Activated T-cell treated with anti-CD3 and anti-CD28 coated beads, Interleukin-2, amount 50 U/mL, for 4 hours (primary cell): ENCODE results near the gene HEMK1. TPM values are rescaled to one million over a fixed set of nuclear protein-coding genes. Genes with fewer than 3 reads are reported as not detected.

Experiments
- ATAC-seq, 2 donors: fragments of 200-7000 bp; cut with Tn5 transposase; one replicate each; pipeline ENCODE4 v1.10.0; 2021
- DNase-seq: peaks from one replicate; pipeline ENCODE4 v3.0.0-alpha.2; 2020
- H3K27me3 Mint-ChIP-seq: one replicate; pipeline ENCODE4 v1.8.0; 2021; ENCODE audit warnings: low read depth, mixed read lengths
- H3K36me3 Mint-ChIP-seq: one replicate; pipeline ENCODE4 v1.8.0; 2022; ENCODE audit warnings: mixed read lengths; ENCODE audit not compliant: insufficient read depth
- H3K4me1 Mint-ChIP-seq: one replicate; pipeline ENCODE4 v1.8.0; 2021; ENCODE audit warnings: low read depth, mixed read lengths
- H3K4me3 Mint-ChIP-seq: one replicate; pipeline ENCODE4 v1.8.0; 2021; ENCODE audit warnings: mild to moderate bottlenecking, moderate library complexity, mixed read lengths
- H3K9me3 Mint-ChIP-seq: one replicate; pipeline ENCODE4 v1.8.0; 2021; ENCODE audit warnings: mixed read lengths
- total RNA-seq, 3 donors: library from RNA; stranded (reverse); gene quantifications; one replicate each; pipeline ENCODE4 v1.2.1, GENCODE V29; 2021

The HEMK1 gene
- total RNA-seq, 3 donors from 2014 or later = 26.8 to 31.1 (median 27.4) TPM

- Mint-ChIP-seq H3K27me3 (no peaks in the 10 kb centered on the region), H3K4me1 (peaks cover 69% of the 10 kb centered on the region), H3K9me3 (no peaks in the 10 kb centered on the region), H3K4me3 (peak overlapping the region; percentile 88), H3K36me3 (peaks cover 14% of the 10 kb centered on the region)
- no peak for DNase-seq
- ATAC-seq = no peak
These were observed 48.7 kb downstream of the HEMK1 start for GRCh38 chr3:50617911-50618481.

DNA sequence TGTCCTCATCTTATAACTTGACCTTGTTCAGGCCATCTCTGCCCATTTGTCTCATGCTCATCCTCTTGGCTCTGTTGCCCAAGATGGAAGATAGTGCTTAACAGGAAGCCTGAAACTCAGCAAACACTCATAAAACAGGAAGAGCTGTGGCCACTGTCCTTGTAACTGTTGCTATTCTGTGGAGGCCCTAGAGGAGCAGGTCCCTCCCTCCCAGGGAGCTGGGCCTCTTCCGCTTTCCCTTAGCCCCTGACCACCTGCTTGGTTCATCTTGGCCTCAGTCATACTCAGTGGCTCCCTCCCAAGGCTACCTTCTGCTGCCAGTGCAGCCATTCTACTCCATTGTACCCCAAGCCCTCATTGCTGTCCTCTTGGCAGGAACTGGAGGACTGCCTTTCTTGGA is 51.1 kb downstream of the HEMK1 start:
- H3K4me1 Mint-ChIP-seq = peaks cover 79% of the 10 kb centered on the region
- ATAC-seq (no peak), DNase-seq (no peak)
- peaks cover 20% of the 10 kb centered on the region for H3K36me3 Mint-ChIP-seq
- no peaks in the 10 kb centered on the region for H3K9me3 Mint-ChIP-seq
- H3K27me3 Mint-ChIP-seq = no peaks in the 10 kb centered on the region
- peak overlapping the region; percentile 88 for H3K4me3 Mint-ChIP-seq

DNA sequence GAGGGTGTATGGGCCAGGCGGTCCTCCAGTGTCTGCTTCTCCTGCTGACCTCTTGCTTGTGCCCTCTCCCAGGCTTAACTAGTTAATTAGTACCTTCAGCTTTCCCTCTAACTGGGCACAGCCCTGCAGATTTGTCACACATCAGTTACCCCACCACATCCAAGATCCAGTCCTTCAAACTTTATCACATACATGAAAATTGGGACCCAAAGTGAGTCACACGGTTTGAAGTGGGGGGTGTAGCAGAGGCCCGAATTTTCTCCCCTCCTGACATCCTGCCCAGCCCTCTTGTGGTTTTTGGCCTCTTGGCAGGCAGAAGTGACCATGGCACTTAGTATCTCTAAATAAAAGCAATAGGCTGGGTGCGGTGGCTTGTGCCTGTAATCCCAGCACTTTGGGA is 51.5 kb downstream of the HEMK1 start:
- H3K36me3 Mint-ChIP-seq = peaks cover 20% of the 10 kb centered on the region
- no peaks in the 10 kb centered on the region for H3K27me3 Mint-ChIP-seq
- ATAC-seq = no peak
- H3K9me3 Mint-ChIP-seq = no peaks in the 10 kb centered on the region
- peak overlapping the region; percentile 88 for H3K4me3 Mint-ChIP-seq
- peaks cover 79% of the 10 kb centered on the region for H3K4me1 Mint-ChIP-seq
- DNase-seq = no peak

GRCh38 chr3:50622881-50623280 is 53.6 kb downstream of the HEMK1 start:
- DNase-seq (no peak), ATAC-seq (no peak)
- no peak overlapping the region for H3K4me3 Mint-ChIP-seq
- no peaks in the 10 kb centered on the region for H3K9me3 Mint-ChIP-seq
- H3K4me1 Mint-ChIP-seq = peaks cover 91% of the 10 kb centered on the region
- H3K36me3 Mint-ChIP-seq = peaks cover 25% of the 10 kb centered on the region
- no peaks in the 10 kb centered on the region for H3K27me3 Mint-ChIP-seq

DNA sequence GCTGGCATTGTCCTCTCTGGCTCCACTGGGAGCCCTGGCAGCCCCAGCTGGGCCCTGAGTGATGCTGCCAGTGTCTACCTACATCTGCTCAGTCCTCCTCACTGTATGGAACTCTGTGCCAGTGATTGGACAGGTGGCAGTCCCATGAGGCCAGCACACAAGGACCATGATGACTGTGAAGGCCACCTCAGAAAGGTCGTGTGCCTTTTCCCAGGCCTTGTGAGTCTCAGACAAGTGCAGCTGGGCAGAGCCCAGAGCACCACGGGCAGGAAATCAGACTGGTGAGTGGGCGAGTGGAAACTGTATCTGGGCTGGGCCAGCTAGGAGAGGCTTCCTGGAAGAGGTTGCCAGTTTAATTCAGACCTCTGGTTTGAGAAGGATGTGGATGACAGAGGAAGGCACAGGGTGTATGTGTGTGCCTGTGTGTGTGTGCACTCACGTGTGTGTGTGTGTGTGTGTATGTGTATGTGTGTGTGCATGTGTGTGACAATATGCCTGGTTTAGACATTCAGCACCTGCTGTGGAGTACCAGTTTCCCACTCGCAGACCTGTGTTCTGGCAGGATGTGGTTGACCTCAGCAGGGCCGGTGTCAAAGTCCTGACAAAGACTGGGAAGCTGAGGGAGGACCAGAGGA is 54.6 kb downstream of the HEMK1 start:
- peak; percentile 53 for DNase-seq
- Mint-ChIP-seq H3K4me3 (peak overlapping the region; percentile 53), H3K27me3 (no peaks in the 10 kb centered on the region), H3K36me3 (peaks cover 25% of the 10 kb centered on the region), H3K9me3 (no peaks in the 10 kb centered on the region), H3K4me1 (peaks cover 96% of the 10 kb centered on the region)
- ATAC-seq = peak; percentile 74 to 76

DNA sequence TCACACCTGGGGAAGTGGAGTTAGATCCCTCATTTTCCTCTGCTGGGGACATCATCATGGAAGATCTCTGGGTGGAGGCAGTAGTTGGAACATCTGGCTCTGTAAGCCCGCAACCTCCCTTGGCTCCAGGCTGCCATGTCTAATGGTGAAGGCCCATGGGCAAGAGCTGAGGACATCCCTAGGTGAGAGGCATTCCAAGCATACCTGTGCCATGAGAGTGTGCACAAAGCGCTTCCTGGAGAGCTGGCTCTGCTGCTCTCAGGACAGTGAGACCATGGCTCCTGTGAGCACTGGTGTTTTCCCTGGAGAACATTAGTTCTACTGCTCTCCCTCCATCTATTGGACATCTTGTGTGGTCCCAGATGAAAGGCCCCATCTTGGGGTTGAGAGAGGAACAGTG is 55.3 kb downstream of the HEMK1 start:
- peak overlapping the region; percentile 53 for H3K4me3 Mint-ChIP-seq
- DNase-seq (no peak), ATAC-seq (no peak)
- peaks cover 25% of the 10 kb centered on the region for H3K36me3 Mint-ChIP-seq
- H3K27me3 Mint-ChIP-seq = no peaks in the 10 kb centered on the region
- no peaks in the 10 kb centered on the region for H3K9me3 Mint-ChIP-seq
- H3K4me1 Mint-ChIP-seq = peaks cover 96% of the 10 kb centered on the region

GRCh38 chr3:50625231-50626182 is 56.2 kb downstream of the HEMK1 start:
- ATAC-seq = no peak
- H3K36me3 Mint-ChIP-seq = peaks cover 24% of the 10 kb centered on the region

GRCh38 chr3:50626401-50626800 is 57.1 kb downstream of the HEMK1 start:
- Mint-ChIP-seq H3K9me3 (no peaks in the 10 kb centered on the region), H3K36me3 (peaks cover 21% of the 10 kb centered on the region), H3K4me3 (no peak overlapping the region), H3K4me1 (peaks cover 97% of the 10 kb centered on the region), H3K27me3 (no peaks in the 10 kb centered on the region)
- ATAC-seq (no peak), DNase-seq (no peak)

More at GRCh38 chr3:50625231-50626182, 56.2 kb downstream of the HEMK1 start:
- DNase-seq = no peak
- Mint-ChIP-seq H3K4me1 (peaks cover 96% of the 10 kb centered on the region), H3K4me3 (no peak overlapping the region), H3K27me3 (no peaks in the 10 kb centered on the region), H3K9me3 (no peaks in the 10 kb centered on the region)

GRCh38 chr3:50627407-50628051 is 58.2 kb downstream of the HEMK1 start:
- peaks cover 21% of the 10 kb centered on the region for H3K36me3 Mint-ChIP-seq
- ATAC-seq = peak; percentile 24 to 31
- no peaks in the 10 kb centered on the region for H3K27me3 Mint-ChIP-seq
- H3K4me3 Mint-ChIP-seq = no peak overlapping the region
- no peak for DNase-seq
- no peaks in the 10 kb centered on the region for H3K9me3 Mint-ChIP-seq
- H3K4me1 Mint-ChIP-seq = peaks cover 99% of the 10 kb centered on the region

DNA sequence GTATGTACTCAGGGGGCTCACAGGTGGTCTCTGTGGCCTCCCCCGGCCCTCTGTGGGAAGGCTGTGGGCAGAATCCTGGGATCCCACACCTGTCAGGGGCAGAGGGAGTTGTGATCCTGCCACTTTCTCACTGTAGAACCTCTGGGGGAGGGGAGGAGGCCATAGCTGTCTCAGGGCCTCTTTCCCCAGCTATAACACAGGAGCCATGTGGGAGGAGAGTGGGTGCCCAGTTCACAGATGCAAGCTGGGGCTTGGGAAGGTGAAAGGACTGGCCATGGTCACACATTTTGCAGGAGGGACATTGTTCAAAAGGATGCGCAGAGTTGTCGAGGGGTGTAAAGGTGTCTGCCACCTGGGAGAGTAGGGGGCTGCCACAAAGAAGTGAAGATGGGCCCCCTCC is 59.3 kb downstream of the HEMK1 start:
- DNase-seq (no peak), ATAC-seq (no peak)
- Mint-ChIP-seq H3K9me3 (no peaks in the 10 kb centered on the region), H3K27me3 (no peaks in the 10 kb centered on the region), H3K4me1 (peaks cover 99% of the 10 kb centered on the region), H3K36me3 (peaks cover 21% of the 10 kb centered on the region), H3K4me3 (no peak overlapping the region)

GRCh38 chr3:50630394-50630793 is 61.1 kb downstream of the HEMK1 start:
- no peak for ATAC-seq
- no peaks in the 10 kb centered on the region for H3K27me3 Mint-ChIP-seq
- no peak overlapping the region for H3K4me3 Mint-ChIP-seq
- peaks cover 15% of the 10 kb centered on the region for H3K36me3 Mint-ChIP-seq
- H3K4me1 Mint-ChIP-seq = peaks cover 93% of the 10 kb centered on the region
- DNase-seq = no peak
- H3K9me3 Mint-ChIP-seq = no peaks in the 10 kb centered on the region

GRCh38 chr3:50630877-50631276 is 61.6 kb downstream of the HEMK1 start:
- ATAC-seq (no peak), DNase-seq (no peak)
- Mint-ChIP-seq H3K4me3 (no peak overlapping the region), H3K4me1 (peaks cover 90% of the 10 kb centered on the region), H3K27me3 (no peaks in the 10 kb centered on the region), H3K36me3 (peaks cover 15% of the 10 kb centered on the region), H3K9me3 (no peaks in the 10 kb centered on the region)

- Mint-ChIP-seq H3K27me3 (no peaks in the 10 kb centered on the region), H3K4me3 (peak overlapping the region; percentile 45), H3K36me3 (peaks cover 14% of the 10 kb centered on the region), H3K9me3 (no peaks in the 10 kb centered on the region), H3K4me1 (peaks cover 90% of the 10 kb centered on the region)
- no peak for DNase-seq
- peak; percentile 32 to 47 for ATAC-seq
These were observed 63.1 kb downstream of the HEMK1 start for GRCh38 chr3:50632450-50632849.

DNA sequence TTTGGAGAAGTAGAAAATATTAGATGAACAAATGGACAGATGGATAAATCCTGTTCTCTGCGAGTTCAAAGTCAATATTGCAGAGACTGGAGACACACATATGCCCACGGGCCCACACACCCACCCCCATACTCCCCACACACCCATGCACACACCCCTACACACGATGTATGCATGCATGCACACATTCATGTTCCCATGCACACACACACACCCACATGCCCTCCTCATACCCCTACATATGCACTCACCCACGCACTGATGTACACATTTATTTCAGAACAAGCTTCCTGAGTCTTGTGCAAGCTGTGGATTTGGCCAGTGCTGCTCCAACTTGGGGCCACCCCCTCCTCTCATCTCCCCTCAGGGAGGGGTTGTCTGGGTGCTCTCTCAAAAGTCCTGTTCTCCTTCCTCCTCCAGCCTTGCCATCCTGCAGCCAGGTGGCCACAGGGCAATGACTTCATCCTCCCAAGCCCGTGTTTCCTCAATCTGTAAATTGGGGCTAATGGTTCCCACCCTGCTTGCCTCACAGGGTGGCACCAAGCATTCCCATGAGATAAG is 64.0 kb downstream of the HEMK1 start:
- H3K4me1 Mint-ChIP-seq = peaks cover 85% of the 10 kb centered on the region
- peaks cover 12% of the 10 kb centered on the region for H3K36me3 Mint-ChIP-seq
- H3K9me3 Mint-ChIP-seq = no peaks in the 10 kb centered on the region
- DNase-seq (no peak), ATAC-seq (no peak)
- no peak overlapping the region for H3K4me3 Mint-ChIP-seq
- H3K27me3 Mint-ChIP-seq = no peaks in the 10 kb centered on the region
